ENCODE measurements around the gene HYAL3.
"Not testable (repeated sequence)": the region's sequence is repeated elsewhere in the genome, so short reads cannot be mapped to it uniquely, and the experiment has no call there.

HYAL3 gene

GRCh38 chr3:50271314-50271936, 27.8 kb downstream of the HYAL3 start:
- DNase-seq (ENCODE audit: low read depth in 2 of 2, low spot score in 1 of 2): no peak

- DNase-seq (ENCODE audit: low read depth in 2 of 2, low spot score in 1 of 2): no peak
Observed at GRCh38 chr3:50270422-50271224, 28.6 kb downstream of the HYAL3 start.

GRCh38 chr3:50269977-50270413, 29.2 kb downstream of the HYAL3 start:
- DNase-seq (ENCODE audit: low read depth in 2 of 2, low spot score in 1 of 2): no peak

GRCh38 chr3:50269460-50269859, 29.7 kb downstream of the HYAL3 start:
- DNase-seq (ENCODE audit: low read depth in 2 of 2, low spot score in 1 of 2): no peak

GRCh38 chr3:50268703-50269451, 30.3 kb downstream of the HYAL3 start, which contains the start of gene SEMA3B:
SEMA3B (plus strand) TSS chr3:50269147; CDS start chr3:50269241, 94 bp downstream.
- no peak for DNase-seq (ENCODE audit: low read depth in 2 of 2, low spot score in 1 of 2)

- DNase-seq (ENCODE audit: low read depth in 2 of 2, low spot score in 1 of 2): no peak
Observed at GRCh38 chr3:50268276-50268675, 30.9 kb downstream of the HYAL3 start.

- DNase-seq (ENCODE audit: low read depth in 2 of 2, low spot score in 1 of 2): no peak
Observed at GRCh38 chr3:50267280-50267913, 31.8 kb downstream of the HYAL3 start.

DNA sequence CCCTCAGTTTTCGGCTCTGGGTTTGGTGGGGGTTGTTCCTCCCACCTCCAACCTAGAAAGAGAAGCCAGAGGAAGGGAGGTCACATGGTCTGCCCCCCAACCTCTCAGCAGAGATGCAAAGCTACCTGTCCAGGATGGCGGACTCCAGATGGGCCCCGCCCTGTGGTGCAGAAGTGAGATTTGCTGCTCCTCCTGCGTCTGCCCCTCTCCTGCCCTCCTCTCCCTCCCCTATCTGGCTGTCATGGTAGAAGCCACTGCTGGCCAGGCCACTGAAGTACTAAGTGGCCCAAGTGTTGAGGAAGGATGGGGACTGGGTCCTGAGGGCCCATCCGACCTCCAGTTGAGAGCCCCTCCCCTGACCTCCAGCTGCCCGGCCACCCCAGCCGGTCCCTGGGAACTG, 32.4 kb downstream of the HYAL3 start:
- no peak for DNase-seq (ENCODE audit: low read depth in 2 of 2, low spot score in 1 of 2)

- DNase-seq (ENCODE audit: low read depth in 2 of 2, low spot score in 1 of 2): no peak
Observed at GRCh38 chr3:50266017-50266416, 33.2 kb downstream of the HYAL3 start.

- DNase-seq (ENCODE audit: low read depth in 2 of 2, low spot score in 1 of 2): no peak
Observed at GRCh38 chr3:50265571-50265970, 33.6 kb downstream of the HYAL3 start.

GRCh38 chr3:50264964-50265485, 34.2 kb downstream of the HYAL3 start:
- DNase-seq (ENCODE audit: low read depth in 2 of 2, low spot score in 1 of 2): no peak

DNA sequence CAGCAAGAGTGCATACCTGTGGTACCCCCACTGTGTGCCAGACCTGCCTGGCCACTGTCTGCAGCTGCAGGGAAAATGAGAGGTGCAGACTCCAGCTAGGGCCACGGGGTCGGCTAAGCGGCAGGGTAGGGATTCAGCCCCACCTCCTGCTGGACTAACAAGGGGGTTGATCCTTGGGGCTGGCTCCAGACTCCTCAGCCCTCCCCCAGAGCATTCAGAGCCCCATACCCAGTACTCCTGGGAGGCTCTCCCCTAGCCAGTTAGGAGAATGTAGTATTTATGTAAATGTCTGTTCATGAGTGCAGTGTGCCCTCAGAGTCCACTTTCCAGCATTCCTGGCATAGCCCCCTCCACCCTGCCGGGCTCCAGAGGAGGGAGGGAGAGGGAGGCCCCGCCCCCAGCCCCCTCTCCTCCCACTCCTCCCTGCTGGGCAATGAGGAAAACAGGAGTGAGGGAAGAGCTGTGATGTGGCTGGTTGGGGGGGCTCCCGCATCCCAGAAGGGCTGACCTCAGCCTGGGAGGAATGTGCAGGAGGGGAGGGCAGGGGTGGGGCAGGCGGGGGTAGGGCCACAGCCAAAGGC, 34.7 kb downstream of the HYAL3 start:
- no peak for DNase-seq (ENCODE audit: low read depth in 2 of 2, low spot score in 1 of 2)

DNA sequence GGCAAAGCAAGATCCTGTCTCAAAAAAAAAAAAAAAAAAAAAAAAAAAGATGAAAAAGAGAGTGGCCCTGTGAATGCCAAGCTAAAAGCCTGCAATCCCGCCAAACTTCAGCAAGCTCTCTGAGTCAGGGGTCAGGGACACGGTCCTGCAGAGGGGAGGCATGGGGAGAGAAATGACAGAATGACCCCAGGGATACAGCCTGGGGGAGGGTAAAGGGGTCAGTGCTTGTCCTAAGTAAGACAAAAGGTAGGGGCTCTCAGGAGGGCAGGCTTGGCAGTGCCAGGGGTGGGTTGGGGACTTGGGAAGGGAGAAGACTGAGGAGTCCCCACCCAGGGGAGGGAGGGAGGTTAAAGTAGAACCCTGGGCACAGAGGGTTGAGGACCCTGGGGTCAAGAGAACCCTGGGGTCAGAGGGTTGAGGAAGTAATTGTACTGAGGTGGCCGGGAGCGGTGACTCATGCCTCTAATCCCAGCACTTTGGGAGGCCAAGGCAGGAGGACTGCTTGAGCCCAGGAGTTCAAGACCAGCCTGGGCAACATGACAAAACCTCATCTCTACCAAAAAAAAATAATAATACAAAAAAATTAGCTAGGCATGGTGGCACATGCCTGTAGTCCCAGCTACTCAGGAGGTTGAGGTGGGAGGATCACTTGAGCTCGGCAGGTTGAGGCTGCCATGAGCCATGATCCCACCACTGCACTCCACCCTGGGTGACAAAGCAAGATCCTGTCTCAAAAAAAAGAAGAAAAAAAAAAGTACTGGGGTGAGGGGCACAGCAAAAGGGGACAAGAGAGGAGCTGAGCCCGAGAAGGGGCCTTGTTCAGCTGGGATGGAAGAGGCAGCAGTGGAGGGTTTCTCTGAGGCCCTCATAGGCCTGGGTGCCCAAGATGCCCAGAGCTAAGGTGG, 35.5 kb downstream of the HYAL3 start:
- DNase-seq (ENCODE audit: low read depth in 2 of 2, low spot score in 1 of 2): no peak

DNA sequence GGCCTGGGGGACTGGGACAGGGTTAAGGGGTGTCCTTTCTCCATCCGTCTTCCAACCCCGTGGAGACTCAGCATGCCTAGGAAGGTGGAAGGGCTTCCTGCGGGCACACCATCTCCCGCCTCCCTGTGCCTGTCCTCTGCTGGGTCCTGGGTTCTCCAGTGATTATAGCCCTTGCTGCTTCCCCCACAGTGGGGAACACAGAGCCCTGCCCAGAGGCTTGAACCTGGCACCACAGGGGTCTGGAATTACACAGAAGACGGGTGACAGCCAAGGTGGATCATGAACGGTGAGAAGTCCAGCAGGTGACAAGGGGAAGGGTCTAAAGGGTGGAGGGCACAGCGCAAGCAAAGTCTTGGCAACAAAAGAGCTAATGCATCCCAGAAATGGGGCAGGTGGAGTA, 36.4 kb downstream of the HYAL3 start:
- DNase-seq (ENCODE audit: low read depth in 2 of 2, low spot score in 1 of 2): no peak

DNA sequence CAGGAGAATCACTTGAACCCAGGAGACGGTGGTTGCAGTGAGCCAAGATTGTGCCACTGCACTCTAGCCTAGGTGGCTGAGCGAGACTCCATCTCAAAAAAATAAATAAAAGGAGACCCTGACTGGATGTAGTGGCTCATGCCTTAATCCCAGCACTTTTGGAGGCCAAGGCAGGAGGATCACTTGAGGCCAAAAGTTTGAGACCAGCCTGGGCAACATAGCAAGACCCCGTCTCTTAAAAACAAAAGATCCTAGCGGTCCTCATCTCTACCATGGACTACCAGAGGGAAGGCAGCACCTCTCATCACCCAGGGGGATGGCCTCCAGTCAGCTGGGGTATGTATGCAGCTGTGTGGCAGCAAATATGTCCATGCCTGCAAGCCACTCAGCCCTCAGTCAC, 37.0 kb downstream of the HYAL3 start:
- DNase-seq (ENCODE audit: low read depth in 2 of 2, low spot score in 1 of 2): not testable (repeated sequence)

DNA sequence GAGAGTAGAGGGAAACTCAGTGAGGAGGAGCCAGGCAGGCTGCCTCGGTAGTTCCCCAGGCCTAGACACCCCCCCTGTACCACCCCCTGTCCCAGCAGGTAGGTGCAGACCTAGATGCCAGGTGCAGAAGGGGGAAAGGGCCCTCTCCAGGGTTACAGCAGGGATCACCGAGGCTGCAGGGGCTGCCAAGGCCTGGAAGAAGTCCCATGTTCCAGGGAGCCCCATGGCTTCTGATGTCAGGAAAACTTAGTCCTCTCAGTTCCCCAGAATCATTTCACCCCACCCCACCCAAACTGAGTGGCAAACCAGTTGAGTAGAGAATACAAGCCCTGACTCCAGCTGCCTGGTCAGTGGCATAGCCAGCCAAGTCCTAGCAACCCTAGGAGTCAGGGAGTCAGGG, 37.7 kb downstream of the HYAL3 start:
- DNase-seq (ENCODE audit: low read depth in 2 of 2, low spot score in 1 of 2): no peak

DNA sequence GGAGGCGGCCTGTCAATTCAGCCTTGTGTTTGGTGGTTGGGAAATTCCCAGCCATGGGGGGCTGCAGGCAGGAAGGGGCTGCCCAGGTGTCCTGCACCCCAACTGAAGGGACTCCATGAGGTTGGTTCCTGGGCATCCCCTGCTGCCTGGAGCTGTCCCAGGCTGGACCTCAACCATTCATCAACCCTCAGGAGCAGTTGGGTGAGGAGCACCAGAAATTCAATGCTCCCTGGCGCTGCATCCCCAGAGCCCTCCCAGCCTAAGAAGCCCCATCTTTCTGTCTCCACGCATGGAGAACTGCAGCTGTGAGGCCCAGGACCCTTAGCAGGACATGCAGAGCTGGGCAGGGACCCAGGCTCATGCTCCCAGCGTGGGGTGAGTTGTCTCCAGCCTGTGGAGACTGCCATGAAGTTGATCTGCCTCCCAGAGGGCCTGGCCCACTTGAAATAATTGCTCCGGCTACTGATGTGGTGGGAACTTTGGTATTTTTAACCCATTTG, 38.2 kb downstream of the HYAL3 start:
- DNase-seq (ENCODE audit: low read depth in 2 of 2, low spot score in 1 of 2): no peak

GRCh38 chr3:50260027-50260941, 38.9 kb downstream of the HYAL3 start:
- DNase-seq (ENCODE audit: low read depth in 2 of 2, low spot score in 1 of 2): peak; percentile 56 to 63
